ENCODE data around the gene CYP4F8. TPM values are rescaled to one million over a fixed set of nuclear protein-coding genes. Genes with fewer than 3 reads are reported as not detected.

CYP4F8 gene
- total and polyA plus RNA-seq, 4 donors = not detected

GRCh38 chr19:15575406-15575805 is 39.6 kb upstream of the CYP4F8 start:
- DNase-seq (ENCODE audit: low spot score) = no peak
- Histone ChIP-seq H3K9ac (ENCODE audit: low read depth in 1 of 2, low read length in 2 of 2) (no peak overlapping the region), H3K36me3 (ENCODE audit: control insufficient read depth in 4 of 4, insufficient read depth in 3 of 4, low read depth in 1 of 4, low read length in 3 of 4) (no peaks in the 10 kb centered on the region), H3K27ac (ENCODE audit: low read depth in 1 of 2, low read length in 2 of 2) (no peak overlapping the region), H3K4me1 (ENCODE audit: control insufficient read depth in 4 of 4, insufficient read depth in 4 of 4, low read length in 3 of 4) (no peaks in the 10 kb centered on the region), H3K9me3 (ENCODE audit: control insufficient read depth in 4 of 4, low read length in 3 of 4) (no peaks in the 10 kb centered on the region), H3K4me3 (ENCODE audit: low read depth in 1 of 3, low read length in 3 of 3) (no peak overlapping the region), H3K27me3 (ENCODE audit: control insufficient read depth in 4 of 4, insufficient read depth in 4 of 4, low read length in 3 of 4) (no peaks in the 10 kb centered on the region)
- 64% methylated on average over 6 of the region's 6 CpGs for WGBS
- no peak for TF ChIP-seq YY1 (IDR thresholded peaks at IDR 0.05)
- TF ChIP-seq CTCF (IDR thresholded peaks at IDR 0.05; ENCODE audit: low read depth, low read length, missing input control) = no peak
- no peak for TF ChIP-seq HNF4G (IDR thresholded peaks at IDR 0.05)
- TF ChIP-seq SP1 (IDR thresholded peaks at IDR 0.05) = no peak
- TF ChIP-seq JUND (IDR thresholded peaks at IDR 0.05) = no peak
- no peak for TF ChIP-seq FOXA2 (IDR thresholded peaks at IDR 0.05)
- TF ChIP-seq NR2F2 (IDR thresholded peaks at IDR 0.05) = no peak
- no peak for TF ChIP-seq RAD21 (IDR thresholded peaks at IDR 0.05)
- no peak for TF ChIP-seq MAX (IDR thresholded peaks at IDR 0.05)
- no peak for TF ChIP-seq ATF3 (IDR thresholded peaks at IDR 0.05)
- TF ChIP-seq ZBTB33 (IDR thresholded peaks at IDR 0.05) = no peak
- TF ChIP-seq REST (IDR thresholded peaks at IDR 0.05) = no peak

GRCh38 chr19:15576526-15577156 is 38.4 kb upstream of the CYP4F8 start:
- 76% methylated on average over 12 of the region's 12 CpGs for WGBS
- TF ChIP-seq HNF4A (conservative IDR thresholded peaks at IDR 0.05) (no peak), MAX (IDR thresholded peaks at IDR 0.05) (no peak), GABPA (IDR thresholded peaks at IDR 0.05 in 1 of 2, conservative IDR thresholded peaks at IDR 0.05 in 1 of 2) (no peak), FOXA1 (IDR thresholded peaks at IDR 0.05) (no peak), ATF3 (IDR thresholded peaks at IDR 0.05) (no peak), YY1 (IDR thresholded peaks at IDR 0.05) (no peak), RAD21 (IDR thresholded peaks at IDR 0.05) (no peak), RXRA (IDR thresholded peaks at IDR 0.05) (no peak), TAF1 (conservative IDR thresholded peaks at IDR 0.05) (no peak), HNF4G (IDR thresholded peaks at IDR 0.05) (no peak), CTCF (IDR thresholded peaks at IDR 0.05; ENCODE audit: low read depth, low read length, missing input control) (no peak), ZBTB33 (IDR thresholded peaks at IDR 0.05) (no peak), SP1 (IDR thresholded peaks at IDR 0.05) (no peak), NR2F2 (IDR thresholded peaks at IDR 0.05) (no peak), JUND (IDR thresholded peaks at IDR 0.05) (no peak)
- DNase-seq (ENCODE audit: low spot score) = no peak
- Histone ChIP-seq H3K4me3 (ENCODE audit: low read depth in 1 of 3, low read length in 3 of 3) (no peak overlapping the region), H3K9me3 (ENCODE audit: control insufficient read depth in 4 of 4, low read length in 3 of 4) (no peaks in the 10 kb centered on the region), H3K27me3 (ENCODE audit: control insufficient read depth in 4 of 4, insufficient read depth in 4 of 4, low read length in 3 of 4) (no peaks in the 10 kb centered on the region), H3K4me1 (ENCODE audit: control insufficient read depth in 4 of 4, insufficient read depth in 4 of 4, low read length in 3 of 4) (no peaks in the 10 kb centered on the region), H3K36me3 (ENCODE audit: control insufficient read depth in 4 of 4, insufficient read depth in 3 of 4, low read depth in 1 of 4, low read length in 3 of 4) (no peaks in the 10 kb centered on the region), H3K9ac (ENCODE audit: low read depth in 1 of 2, low read length in 2 of 2) (no peak overlapping the region), H3K27ac (ENCODE audit: low read depth in 1 of 2, low read length in 2 of 2) (no peak overlapping the region)

Data from liver (tissue), 9 donors.